Osteoblast (primary cell): Measurements from ENCODE around the gene PDZD11. TPM values are rescaled to one million over a fixed set of nuclear protein-coding genes. Genes with fewer than 3 reads are reported as not detected.

Source experiments
- DNase-seq: peaks from one replicate; pipeline ENCODE4 v3.0.0; 2011; ENCODE audit warnings: low spot score, mixed read lengths; ENCODE audit not compliant: insufficient read length; ENCODE audit errors: missing footprints
- H2AFZ ChIP-seq: 2 replicates; pipeline ENCODE4 v1.6.0; 2011; ENCODE audit warnings: mild to moderate bottlenecking, low read length
- H3K27ac ChIP-seq: 2 replicates; pipeline ENCODE4 v1.5.1; 2011; ENCODE audit warnings: mild to moderate bottlenecking, low read depth, low read length, moderate library complexity
- H3K27me3 ChIP-seq: 2 replicates; pipeline ENCODE4 v1.6.0; 2012; ENCODE audit warnings: mild to moderate bottlenecking, control low read depth, inconsistent platforms, low read length, moderate library complexity; ENCODE audit not compliant: insufficient read depth
- H3K36me3 ChIP-seq: 2 replicates; pipeline ENCODE4 v1.5.1; 2011; ENCODE audit warnings: mild to moderate bottlenecking, low read length, control low read depth, moderate library complexity; ENCODE audit not compliant: insufficient read depth
- H3K4me1 ChIP-seq: 2 replicates; pipeline ENCODE4 v1.5.1; 2011; ENCODE audit warnings: mild to moderate bottlenecking, low read length, control low read depth, moderate library complexity; ENCODE audit not compliant: insufficient read depth
- H3K4me2 ChIP-seq: 2 replicates; pipeline ENCODE4 v1.6.0; 2011; ENCODE audit warnings: mild to moderate bottlenecking, low read length; ENCODE audit not compliant: insufficient read depth
- H3K4me3 ChIP-seq: fragments of 200-600 bp; sonication (generic); 3 replicates; pipeline ENCODE4 v1.5.1; 2012; ENCODE audit warnings: mild to moderate bottlenecking, low read length, inconsistent platforms; ENCODE audit not compliant: insufficient read depth
- H3K79me2 ChIP-seq: 2 replicates; pipeline ENCODE4 v1.6.0; 2012; ENCODE audit warnings: mild to moderate bottlenecking, low read length, control low read depth, inconsistent platforms; ENCODE audit not compliant: insufficient read depth
- H3K9me3 ChIP-seq: 2 replicates; pipeline ENCODE4 v1.5.1; 2011; ENCODE audit warnings: low read depth, low read length, control low read depth
- H4K20me1 ChIP-seq: 2 replicates; pipeline ENCODE4 v1.6.0; 2012; ENCODE audit warnings: mild to moderate bottlenecking, low read length, control low read depth; ENCODE audit not compliant: insufficient read depth
- total RNA-seq: library from RNA; depleted of rRNA; stranded (reverse); fragments of >200 nt; gene quantifications from 2 replicates; pipeline ENCODE4 v1.2.3, GENCODE V29; 2012
- TF ChIP-seq, protein P1 (sequence below): IDR thresholded peaks from 2 replicates; pipeline ENCODE4 v1.5.1; 2011; ENCODE audit warnings: mild to moderate bottlenecking, low read depth, low read length, moderate library complexity; ENCODE audit errors: extremely low read depth

PDZD11 gene
- total RNA-seq, 1 donor = 43.4 TPM

- H3K36me3 ChIP-seq = no peaks in the 10 kb centered on the region
- no peaks in the 10 kb centered on the region for H4K20me1 ChIP-seq
- no peak within 1 kb of the TSS for H3K27ac ChIP-seq
- no peak for DNase-seq
- H3K79me2 ChIP-seq = no peaks in the 10 kb centered on the region
- no peak within 1 kb of the TSS for H3K4me3 ChIP-seq
- peaks cover 4% of the 10 kb centered on the region for H3K27me3 ChIP-seq
- H3K4me2 ChIP-seq = no peak within 1 kb of the TSS
- H3K4me1 ChIP-seq = no peaks in the 10 kb centered on the region
- TF ChIP-seq, protein P1, sequence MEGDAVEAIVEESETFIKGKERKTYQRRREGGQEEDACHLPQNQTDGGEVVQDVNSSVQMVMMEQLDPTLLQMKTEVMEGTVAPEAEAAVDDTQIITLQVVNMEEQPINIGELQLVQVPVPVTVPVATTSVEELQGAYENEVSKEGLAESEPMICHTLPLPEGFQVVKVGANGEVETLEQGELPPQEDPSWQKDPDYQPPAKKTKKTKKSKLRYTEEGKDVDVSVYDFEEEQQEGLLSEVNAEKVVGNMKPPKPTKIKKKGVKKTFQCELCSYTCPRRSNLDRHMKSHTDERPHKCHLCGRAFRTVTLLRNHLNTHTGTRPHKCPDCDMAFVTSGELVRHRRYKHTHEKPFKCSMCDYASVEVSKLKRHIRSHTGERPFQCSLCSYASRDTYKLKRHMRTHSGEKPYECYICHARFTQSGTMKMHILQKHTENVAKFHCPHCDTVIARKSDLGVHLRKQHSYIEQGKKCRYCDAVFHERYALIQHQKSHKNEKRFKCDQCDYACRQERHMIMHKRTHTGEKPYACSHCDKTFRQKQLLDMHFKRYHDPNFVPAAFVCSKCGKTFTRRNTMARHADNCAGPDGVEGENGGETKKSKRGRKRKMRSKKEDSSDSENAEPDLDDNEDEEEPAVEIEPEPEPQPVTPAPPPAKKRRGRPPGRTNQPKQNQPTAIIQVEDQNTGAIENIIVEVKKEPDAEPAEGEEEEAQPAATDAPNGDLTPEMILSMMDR = no peak
- H2AFZ ChIP-seq = no peak within 1 kb of the TSS
- no peaks in the 10 kb centered on the region for H3K9me3 ChIP-seq
These were observed 21.7 kb downstream of the PDZD11 start, which contains the start of gene ARR3 for GRCh38 chrX:70268034-70268433. TSS of gene ARR3 (plus strand) at chrX:70268334. CDS start at chrX:70269386, 1,052 bp downstream.

DNA sequence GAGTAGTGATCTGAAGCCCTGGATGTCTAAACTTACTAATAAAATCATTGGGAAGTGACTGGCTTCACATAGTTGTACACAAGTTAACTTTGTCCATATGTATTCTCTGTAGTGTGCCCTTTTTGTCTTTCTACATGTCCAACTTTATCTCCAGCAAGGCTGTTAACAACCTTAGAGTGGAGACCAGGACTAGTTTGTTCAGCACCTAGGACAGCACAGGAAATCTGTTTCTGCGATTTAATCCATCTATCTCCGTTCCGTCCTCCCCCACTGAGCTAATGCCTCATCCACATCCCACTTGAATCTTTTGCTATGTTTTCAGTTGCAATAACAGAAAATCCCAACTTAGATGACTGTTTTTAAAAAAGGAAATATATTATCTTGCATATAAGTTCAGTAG lies 24.9 kb downstream of the PDZD11 start:
- DNase-seq = no peak
- H3K4me2 ChIP-seq = no peak overlapping the region
- H4K20me1 ChIP-seq = no peaks in the 10 kb centered on the region
- no peak overlapping the region for H2AFZ ChIP-seq
- no peaks in the 10 kb centered on the region for H3K36me3 ChIP-seq
- no peaks in the 10 kb centered on the region for H3K79me2 ChIP-seq
- H3K4me1 ChIP-seq = no peaks in the 10 kb centered on the region
- TF ChIP-seq, protein P1 = no peak
- no peak overlapping the region for H3K4me3 ChIP-seq
- H3K27me3 ChIP-seq = peaks cover 4% of the 10 kb centered on the region
- H3K9me3 ChIP-seq = no peaks in the 10 kb centered on the region
- H3K27ac ChIP-seq = no peak overlapping the region

- no peaks in the 10 kb centered on the region for H4K20me1 ChIP-seq
- H2AFZ ChIP-seq = no peak overlapping the region
- DNase-seq = no peak
- no peak overlapping the region for H3K4me3 ChIP-seq
- H3K4me2 ChIP-seq = no peak overlapping the region
- no peaks in the 10 kb centered on the region for H3K9me3 ChIP-seq
- H3K36me3 ChIP-seq = no peaks in the 10 kb centered on the region
- H3K27me3 ChIP-seq = peaks cover 4% of the 10 kb centered on the region
- no peaks in the 10 kb centered on the region for H3K4me1 ChIP-seq
- H3K79me2 ChIP-seq = no peaks in the 10 kb centered on the region
- H3K27ac ChIP-seq = no peak overlapping the region
- TF ChIP-seq, protein P1 = peak; percentile 57
These were observed 26.7 kb downstream of the PDZD11 start for GRCh38 chrX:70262952-70263567.

DNA sequence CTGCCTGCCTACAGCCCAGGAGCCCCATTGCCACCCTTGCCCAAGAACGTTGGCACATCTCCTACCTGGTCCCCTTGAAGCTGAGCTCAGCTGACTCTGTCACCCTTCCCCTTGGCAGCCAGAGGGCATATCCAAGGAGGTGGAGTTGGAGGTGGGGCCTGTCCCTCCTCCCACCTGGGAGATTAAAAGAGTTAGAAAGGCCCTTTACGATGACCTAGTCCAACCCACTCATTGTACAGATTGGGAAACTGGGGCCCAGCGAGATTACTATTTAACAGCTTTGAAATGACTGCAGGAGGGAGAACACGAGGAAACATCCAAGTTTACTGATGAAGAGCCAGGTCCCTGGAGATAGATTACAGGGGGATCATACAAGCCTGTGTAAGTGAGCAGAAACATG lies 29.6 kb downstream of the PDZD11 start, which contains the start of gene P2RY4:
Gene P2RY4, minus strand, starts transcription at position 101 of the 400 bp plus-strand sequence. CDS start 580 bp downstream, outside the sequence.
- H3K36me3 ChIP-seq = no peaks in the 10 kb centered on the region
- H4K20me1 ChIP-seq = no peaks in the 10 kb centered on the region
- H3K79me2 ChIP-seq = no peaks in the 10 kb centered on the region
- no peaks in the 10 kb centered on the region for H3K27me3 ChIP-seq
- H3K9me3 ChIP-seq = no peaks in the 10 kb centered on the region
- H3K4me2 ChIP-seq = no peak within 1 kb of the TSS
- TF ChIP-seq, protein P1 = no peak
- no peak within 1 kb of the TSS for H3K27ac ChIP-seq
- no peak within 1 kb of the TSS for H3K4me3 ChIP-seq
- H3K4me1 ChIP-seq = no peaks in the 10 kb centered on the region
- H2AFZ ChIP-seq = no peak within 1 kb of the TSS
- no peak for DNase-seq
